Body of pancreas (tissue), 4 donors: ENCODE results near the gene CCDC73. TPM values are rescaled to one million over a fixed set of nuclear protein-coding genes. Genes with fewer than 3 reads are reported as not detected.
"Not testable (repeated sequence)": the region's sequence is repeated elsewhere in the genome, so short reads cannot be mapped to it uniquely, and the experiment has no call there.

Source experiments
- ATAC-seq: fragments of 150-250 bp; one replicate; pipeline ENCODE4 v1.9.1; 2016
- DNase-seq, 4 donors: peaks; one replicate each; pipeline ENCODE4 v3.0.0-alpha.2; 2019
- H3K27ac ChIP-seq, 4 donors: fragments of 200-600 bp; sonication (generic); 1 replicate in 3 of 4; 2 replicates in 1 of 4; pipeline versions ENCODE4 v1.5.1 to v1.6.1; 2016 to 2019; ENCODE audit warnings: mild to moderate bottlenecking in 1 of 4, mixed read lengths in 1 of 4, moderate library complexity in 1 of 4
- H3K27me3 ChIP-seq, 2 donors: fragments of 200-600 bp; sonication (generic); one replicate each; pipeline ENCODE4 v1.6.0; 2016; ENCODE audit warnings: mild to moderate bottlenecking in 1 of 2
- H3K36me3 ChIP-seq, 2 donors: fragments of 200-600 bp; sonication (generic); replicated peaks in 1 of 2; 2 replicates each; pipeline ENCODE4 v1.5.1; 2016; ENCODE audit warnings: low read depth in 2 of 2; ENCODE audit not compliant: insufficient read depth in 1 of 2
- H3K4me1 ChIP-seq: fragments of 200-600 bp; sonication (generic); one replicate; pipeline ENCODE4 v1.6.0; 2016
- H3K4me3 ChIP-seq, 2 donors: fragments of 200-600 bp; sonication (generic); 1 replicate in 1 of 2; 2 replicates in 1 of 2; pipeline ENCODE4 v1.5.1; 2016 to 2019
- H3K9me3 ChIP-seq, 3 donors: fragments of 200-600 bp; sonication (generic); 1 replicate in 2 of 3; 2 replicates in 1 of 3; pipeline ENCODE4 v1.5.1; 2016
- CTCF ChIP-seq, 7 experiments: fragments of 450-650 bp in 4 of 7; fragments of 200-600 bp in 3 of 7; sonication (generic) in 3 of 7; IDR thresholded peaks; one replicate each; pipeline ENCODE4 v1.5.1; 2016 to 2019; ENCODE audit warnings: antibody characterized with exemption in 7 of 7
- POLR2A ChIP-seq, 3 donors: fragments of 450-650 bp; IDR thresholded peaks; one replicate each; pipeline ENCODE4 v1.6.1; 2016; ENCODE audit warnings: antibody characterized with exemption in 3 of 3, mild to moderate bottlenecking in 2 of 3
- WGBS, 2 donors: methylation state at CpG; one replicate each; pipeline ENCODE4 v1.1.5; 2017; 5-methylcytosine and 5-hydroxymethylcytosine counted together
- intact Hi-C: fragments of 100-400 bp; cut with DNase I; formaldehyde crosslinking; loops from one replicate; pipeline ENCODE4 v1.15.1; 2023
- total RNA-seq, 2 donors: library from RNA; depleted of rRNA; stranded (reverse); fragments of >200 nt; gene quantifications; one replicate each; pipeline ENCODE4 v1.1.0, GENCODE V29; 2016

CCDC73 gene
- total RNA-seq, 2 donors from 2014 or later = 0.26 TPM; not detected in 1

- DNase-seq (no peak), ATAC-seq (no peak)
- Histone ChIP-seq H3K36me3 (peaks cover 0 to 16% of the 10 kb centered on the region in 2 donors), H3K4me1 (no peaks in the 10 kb centered on the region), H3K27ac (no peak overlapping the region), H3K27me3 (no peaks in the 10 kb centered on the region), H3K4me3 (no peak overlapping the region), H3K9me3 (no peaks in the 10 kb centered on the region)
- intact Hi-C loops = no loop called here
- TF ChIP-seq CTCF (IDR thresholded peaks at IDR 0.05) (no peak), POLR2A (IDR thresholded peaks at IDR 0.05) (no peak)
Measured at GRCh38 chr11:32606220-32606619, 188.2 kb downstream of the CCDC73 start.

GRCh38 chr11:32602657-32603415 is 191.6 kb downstream of the CCDC73 start:
- H3K9me3 ChIP-seq = no peaks in the 10 kb centered on the region
- ATAC-seq (no peak), DNase-seq (no peak)
- peaks cover 0 to 24% of the 10 kb centered on the region in 2 donors for H3K36me3 ChIP-seq
- H3K27ac ChIP-seq = no peak overlapping the region
- H3K4me1 ChIP-seq = no peaks in the 10 kb centered on the region
- intact Hi-C loops = no loop called here
- H3K4me3 ChIP-seq = no peak overlapping the region
- WGBS, 2 donors = 65 to 70% methylated on average over 4 of the region's 4 CpGs
- TF ChIP-seq CTCF (IDR thresholded peaks at IDR 0.05) = no peak
- TF ChIP-seq POLR2A (IDR thresholded peaks at IDR 0.05) = no peak
- no peaks in the 10 kb centered on the region for H3K27me3 ChIP-seq

- TF ChIP-seq CTCF (IDR thresholded peaks at IDR 0.05) (no peak), POLR2A (IDR thresholded peaks at IDR 0.05) (no peak)
- H3K4me1 ChIP-seq = no peaks in the 10 kb centered on the region
- intact Hi-C loops = no loop called here
- 85 to 89% methylated on average over 1 of the region's 1 CpG for WGBS, 2 donors
- no peaks in the 10 kb centered on the region for H3K27me3 ChIP-seq
- H3K27ac ChIP-seq = no peak overlapping the region
- DNase-seq (no peak), ATAC-seq (no peak)
- peaks cover 0 to 44% of the 10 kb centered on the region in 2 donors for H3K36me3 ChIP-seq
- no peaks in the 10 kb centered on the region for H3K9me3 ChIP-seq
- no peak overlapping the region for H3K4me3 ChIP-seq
Measured at GRCh38 chr11:32597921-32598320, 196.5 kb downstream of the CCDC73 start.

GRCh38 chr11:32596114-32596513 is 198.3 kb downstream of the CCDC73 start:
- H3K9me3 ChIP-seq, H3K4me1 ChIP-seq, ATAC-seq, DNase-seq, H3K4me3 ChIP-seq, H3K27ac ChIP-seq, H3K27me3 ChIP-seq, intact Hi-C loops: not testable (repeated sequence)
- H3K36me3 ChIP-seq = peaks cover 10 to 44% of the 10 kb centered on the region in 2 donors
- WGBS, 2 donors = 95 to 96% methylated on average over 14 of the region's 14 CpGs

GRCh38 chr11:32594272-32594671 is 200.2 kb downstream of the CCDC73 start:
- Histone ChIP-seq H3K27me3 (no peaks in the 10 kb centered on the region), H3K4me3 (no peak overlapping the region), H3K9me3 (no peaks in the 10 kb centered on the region), H3K4me1 (no peaks in the 10 kb centered on the region), H3K27ac (no peak overlapping the region), H3K36me3 (peaks cover 13 to 48% of the 10 kb centered on the region in 2 donors)
- no peak for TF ChIP-seq POLR2A (IDR thresholded peaks at IDR 0.05)
- no peak for TF ChIP-seq CTCF (IDR thresholded peaks at IDR 0.05)
- DNase-seq = no peak
- intact Hi-C loops = no loop called here
- no peak for ATAC-seq
